GM12878 (cell line): ENCODE data around the gene NAP1L1. TPM values are rescaled to one million over a fixed set of nuclear protein-coding genes. Genes with fewer than 3 reads are reported as not detected.

Experiments
- ATAC-seq: fragments of 200-7000 bp; cut with Tn5 transposase; 3 replicates; pipeline ENCODE4 v1.9.1; 2020; ENCODE audit warnings: mild to moderate bottlenecking, moderate library complexity
- BruUV-seq: library from RNA; stranded (reverse); fragments of 400-500 nt; replicated peaks from 2 replicates; lab custom pipeline; 2021; lab: Mats Ljungman, UMichigan
- CTCF ChIA-PET: fragments of 300-600 bp; sonication (Branson Sonifier 250); formaldehyde crosslinking; extraction: SDS; loops from one replicate; lab custom pipeline; 2021; ENCODE audit warnings: inconsistent platforms; lab: Yijun Ruan, JAX
- POLR2A ChIA-PET: fragments of 350-600 bp; formaldehyde crosslinking; extraction: SDS; loops from one replicate; lab custom pipeline; 2021; ENCODE audit warnings: inconsistent platforms; lab: Charles Lee
- RAD21 ChIA-PET: fragments of 300-600 bp; sonication (Branson Sonifier 250); formaldehyde crosslinking; loops from one replicate; lab custom pipeline; 2023; ENCODE audit warnings: antibody characterized with exemption; ENCODE audit not compliant: unreplicated experiment; lab: Charles Lee
- SMC1A ChIA-PET: fragments of 300-600 bp; sonication (Branson Sonifier 250); formaldehyde crosslinking; loops from one replicate; lab custom pipeline; 2023; ENCODE audit not compliant: unreplicated experiment, uncharacterized antibody; lab: Charles Lee
- DNase-seq: peaks from one replicate; pipeline ENCODE4 v3.0.0-alpha.2; 2011; ENCODE audit warnings: low read depth, low spot score
- FAIRE-seq: peaks from 3 replicates; lab custom pipeline; 2011; peaks lifted over from hg19 to GRCh38; lab: Jason Lieb, UNC
- H2AFZ ChIP-seq: 2 replicates; pipeline ENCODE4 v1.6.0; 2011; ENCODE audit warnings: low read depth, low read length, control low read depth; ENCODE audit not compliant: control insufficient read depth
- H3K27ac ChIP-seq: 2 replicates; pipeline ENCODE4 v1.5.1; 2011; ENCODE audit warnings: control low read depth; ENCODE audit not compliant: control insufficient read depth, insufficient read depth
- H3K27me3 ChIP-seq, 2 experiments: replicated peaks in 1 of 2; 2 replicates each; pipeline versions ENCODE4 v1.6.0 to v1.6.1; 2011; ENCODE audit warnings: low read length in 1 of 2; ENCODE audit not compliant: control insufficient read depth in 2 of 2, insufficient read depth in 2 of 2
- H3K36me3 ChIP-seq, 2 experiments: 2 replicates each; pipeline ENCODE4 v1.5.1; 2011; ENCODE audit warnings: low read length in 1 of 2; ENCODE audit not compliant: control insufficient read depth in 2 of 2, insufficient read depth in 2 of 2
- H3K4me1 ChIP-seq: 2 replicates; pipeline ENCODE4 v1.6.1; 2011; ENCODE audit warnings: mild to moderate bottlenecking, low read length, moderate library complexity, mixed read lengths; ENCODE audit not compliant: control insufficient read depth, insufficient read depth
- H3K4me2 ChIP-seq: 2 replicates; pipeline ENCODE4 v1.6.0; 2011; ENCODE audit warnings: control low read depth; ENCODE audit not compliant: control insufficient read depth, insufficient read depth
- H3K4me3 ChIP-seq: fragments of 200-600 bp; sonication (generic); 2 replicates; pipeline ENCODE4 v1.5.1; 2016
- H3K79me2 ChIP-seq: 2 replicates; pipeline ENCODE4 v1.6.0; 2011; ENCODE audit warnings: low read length; ENCODE audit not compliant: control insufficient read depth, insufficient read depth
- H3K9ac ChIP-seq: 2 replicates; pipeline ENCODE4 v1.8.0; 2011; ENCODE audit warnings: low read length, control low read depth, mixed read lengths; ENCODE audit not compliant: control insufficient read depth, insufficient read depth
- H3K9me3 ChIP-seq: replicated peaks from 3 replicates; pipeline ENCODE4 v1.5.1; 2011; ENCODE audit warnings: mild to moderate bottlenecking, low read length; ENCODE audit not compliant: control insufficient read depth, insufficient read depth
- H4K20me1 ChIP-seq: 2 replicates; pipeline ENCODE4 v1.6.0; 2011; ENCODE audit not compliant: control insufficient read depth, insufficient read depth
- ASH2L ChIP-seq: fragments of 300-600, 200-600 bp; sonication (generic); IDR thresholded peaks from 2 replicates; pipeline ENCODE4 v1.6.1; 2017; ENCODE audit warnings: low read depth, mild to moderate bottlenecking, borderline replicate concordance
- BHLHE40 ChIP-seq, 2 experiments: fragments of 450-650 bp in 1 of 2; IDR thresholded peaks; 2 replicates each; pipeline ENCODE4 v1.6.1; 2011 to 2017; ENCODE audit warnings: low read depth in 2 of 2, borderline replicate concordance in 1 of 2, improper control_type of control experiment in 1 of 2, low read length in 1 of 2, mild to moderate bottlenecking in 1 of 2
- BMI1 ChIP-seq: fragments of 450-650 bp; IDR thresholded peaks from 2 replicates; pipeline ENCODE4 v1.6.1; 2016; ENCODE audit warnings: mild to moderate bottlenecking, moderate library complexity, borderline replicate concordance
- CHD2 ChIP-seq: IDR thresholded peaks from 2 replicates; pipeline ENCODE4 v1.6.1; 2011; ENCODE audit warnings: low read depth, low read length, improper control_type of control experiment, borderline replicate concordance
- ESRRA ChIP-seq: IDR thresholded peaks from 2 replicates; pipeline ENCODE4 v1.6.1; 2012; ENCODE audit warnings: mild to moderate bottlenecking, low read length, improper control_type of control experiment
- ETV6 ChIP-seq, 2 experiments: fragments of 450-650 bp in 1 of 2; IDR thresholded peaks in 1 of 2; conservative IDR thresholded peaks in 1 of 2; 2 replicates each; pipeline ENCODE4 v1.6.1; 2014; ENCODE audit warnings: antibody characterized with exemption in 1 of 2, borderline replicate concordance in 1 of 2, low read depth in 1 of 2, mild to moderate bottlenecking in 1 of 2, moderate library complexity in 1 of 2
- IKZF1 ChIP-seq: fragments of 450-650 bp; conservative IDR thresholded peaks from 2 replicates; pipeline ENCODE4 v1.6.1; 2017; ENCODE audit warnings: antibody characterized with exemption, mild to moderate bottlenecking
- MXI1 ChIP-seq: fragments of 150-350 bp; IDR thresholded peaks from 2 replicates; pipeline ENCODE4 v1.6.1; 2011; ENCODE audit warnings: low read depth, mild to moderate bottlenecking, inconsistent platforms, low read length, improper control_type of control experiment
- PML ChIP-seq: IDR thresholded peaks from 2 replicates; pipeline ENCODE4 v1.6.1; 2012; ENCODE audit warnings: low read length, inconsistent platforms
- POLR2A ChIP-seq: IDR thresholded peaks from 2 replicates; pipeline ENCODE4 v1.6.1; 2011; ENCODE audit warnings: low read depth, mild to moderate bottlenecking, low read length
- RELB ChIP-seq: fragments of 450-650 bp; IDR thresholded peaks from 2 replicates; pipeline ENCODE4 v1.6.1; 2017; ENCODE audit warnings: low read depth, mild to moderate bottlenecking, moderate library complexity
- RUNX3 ChIP-seq: IDR thresholded peaks from 2 replicates; pipeline ENCODE4 v1.6.1; 2012; ENCODE audit warnings: low read length, inconsistent platforms
- SIN3A ChIP-seq: IDR thresholded peaks from 2 replicates; pipeline ENCODE4 v1.6.1; 2012; ENCODE audit warnings: low read depth, low read length, improper control_type of control experiment
- SIX5 ChIP-seq: IDR thresholded peaks from 2 replicates; pipeline ENCODE4 v1.6.1; 2011; ENCODE audit warnings: mild to moderate bottlenecking, low read depth, low read length, moderate library complexity; ENCODE audit not compliant: severe bottlenecking
- SKIL ChIP-seq: fragments of 450-650 bp; IDR thresholded peaks from 2 replicates; pipeline ENCODE4 v1.6.1; 2017; ENCODE audit warnings: mild to moderate bottlenecking, low read depth, inconsistent platforms; ENCODE audit not compliant: poor library complexity, severe bottlenecking
- ZNF207 ChIP-seq: fragments of 450-650 bp; IDR thresholded peaks from 2 replicates; pipeline ENCODE4 v1.6.1; 2014; ENCODE audit warnings: antibody characterized with exemption, mild to moderate bottlenecking, borderline replicate concordance
- WGBS: methylation state at CpG from one replicate; pipeline ENCODE4 v1.1.6; 2016; ENCODE audit warnings: low lambda C conversion rate; ENCODE audit not compliant: insufficient replicate concordance, insufficient coverage; ENCODE audit errors: missing lambda C conversion rate; 5-methylcytosine and 5-hydroxymethylcytosine counted together
- in situ Hi-C: fragments of 300-500 bp; cut with MboI; formaldehyde crosslinking; loops from 9 replicates; pipeline ENCODE4 v1.14.3; 2018; ENCODE audit warnings: mixed read lengths
- intact Hi-C: fragments of 100-400 bp; cut with micrococcal nuclease; formaldehyde crosslinking; loops from one replicate; pipeline ENCODE4 v1.14.2; 2022; ENCODE audit not compliant: unreplicated experiment
- polyA plus RNA-seq, 11 experiments: library from polyadenylated mRNA; depleted of rRNA in 4 of 11; unstranded in 6 of 11; stranded (reverse) in 5 of 11; fragments of >200 nt; fragmentation: Nextera tagmentation in 4 of 11; fragmentation: Illumina TruSeq in 1 of 11; extraction: Ambion mirVana in 4 of 11; extraction: Trizol in 1 of 11; gene quantifications; 1 replicate in 1 of 11; 2 replicates in 10 of 11; pipeline versions ENCODE4 v1.2.1 to v1.2.3, GENCODE V29; 2011 to 2016; ENCODE audit warnings: inconsistent platforms in 2 of 11, missing spikeins in 2 of 11, low read depth in 1 of 11
- total RNA-seq, 4 experiments: library from RNA; depleted of rRNA in 3 of 4; stranded (reverse); fragments of >200 nt in 3 of 4; fragmentation: Illumina TruSeq in 1 of 4; extraction: Trizol in 1 of 4; gene quantifications; 2 replicates each; pipeline versions ENCODE4 v1.2.1 to v1.2.3, GENCODE V29; 2013 to 2021
- TF ChIP-seq, protein P1 (sequence below): IDR thresholded peaks from 2 replicates; pipeline ENCODE4 v1.6.1; 2012; ENCODE audit warnings: low read depth, low read length, improper control_type of control experiment

Gene NAP1L1
- total and polyA plus RNA-seq, 10 of the 15 experiments (the other 5 are each of a cell fraction or from before 2014, with no cell fraction given) = 256 to 1,036 (median 536) TPM

GRCh38 chr12:76018672-76019071, 65.8 kb downstream of the NAP1L1 start:
- BruUV-seq = no TSS peak
- WGBS = 60% methylated on average over 1 of the region's 1 CpG
- H3K4me2 ChIP-seq = no peak overlapping the region
- H3K27me3 ChIP-seq = no peaks in the 10 kb centered on the region
- H3K79me2 ChIP-seq = no peaks in the 10 kb centered on the region
- H3K9me3 ChIP-seq = no peaks in the 10 kb centered on the region
- CTCF ChIA-PET = no interaction called here
- H3K4me1 ChIP-seq = peaks cover 14% of the 10 kb centered on the region
- H3K4me3 ChIP-seq = no peak overlapping the region
- SMC1A ChIA-PET = interaction anchor here (1.5 to 17.8 kb wide), 3 partner anchors 8 to 38 kb away, joined by 5 to 327 read pairs (median 12); no protein-coding TSS in a partner anchor
- ATAC-seq = no peak
- POLR2A ChIA-PET = no interaction called here
- RAD21 ChIA-PET = no interaction called here
- H2AFZ ChIP-seq = no peak overlapping the region
- H3K27ac ChIP-seq = no peak overlapping the region
- no peaks in the 10 kb centered on the region for H3K36me3 ChIP-seq
- DNase-seq = no peak
- no peak overlapping the region for H3K9ac ChIP-seq
- H4K20me1 ChIP-seq = no peaks in the 10 kb centered on the region
- TF ChIP-seq CHD2 = no peak
- TF ChIP-seq ETV6 (conservative IDR thresholded peaks at IDR 0.05 in 1 of 2, IDR thresholded peaks at IDR 0.05 in 1 of 2; ENCODE audit: borderline replicate concordance in 1 of 2, low read depth in 1 of 2) = no peak
- no peak for TF ChIP-seq RELB
- no peak for TF ChIP-seq SIX5
- TF ChIP-seq ESRRA = no peak
- TF ChIP-seq SKIL = no peak
- TF ChIP-seq POLR2A = no peak
- TF ChIP-seq ASH2L = no peak
- no peak for TF ChIP-seq BHLHE40 (IDR thresholded peaks at IDR 0.05; ENCODE audit: borderline replicate concordance in 1 of 2, low read depth in 2 of 2, low read length in 1 of 2)
- TF ChIP-seq, protein P1, sequence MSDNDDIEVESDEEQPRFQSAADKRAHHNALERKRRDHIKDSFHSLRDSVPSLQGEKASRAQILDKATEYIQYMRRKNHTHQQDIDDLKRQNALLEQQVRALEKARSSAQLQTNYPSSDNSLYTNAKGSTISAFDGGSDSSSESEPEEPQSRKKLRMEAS = no peak
- TF ChIP-seq MXI1 = no peak
- no peak for TF ChIP-seq RUNX3
- TF ChIP-seq BMI1 = no peak
- TF ChIP-seq SIN3A = no peak
- TF ChIP-seq ZNF207 = no peak
- TF ChIP-seq IKZF1 = no peak
- no peak for TF ChIP-seq PML
- intact Hi-C loops (no loop called here), in situ Hi-C loops (no loop called here)
- no peak for FAIRE-seq
